NCI-H146 treated with DMSO at 0.1 percent for 48 hours (cell line): ENCODE results near the gene LRP1B.

Experiments used
- DNase-seq: peaks from one replicate; lab custom pipeline; 2025; ENCODE audit not compliant: unreplicated experiment; lab: John Stamatoyannopoulos, UW

The LRP1B gene

GRCh38 chr2:141701618-141702017 is 429.2 kb downstream of the LRP1B start:
- DNase-seq, result no peak

GRCh38 chr2:141699573-141699972 is 431.2 kb downstream of the LRP1B start:
- no peak for DNase-seq

- DNase-seq, result no peak
Observed at GRCh38 chr2:141698500-141698899, 432.3 kb downstream of the LRP1B start.

- DNase-seq, result no peak
Observed at GRCh38 chr2:141697035-141697434, 433.8 kb downstream of the LRP1B start.

GRCh38 chr2:141694180-141694579 is 436.6 kb downstream of the LRP1B start:
- no peak for DNase-seq

GRCh38 chr2:141692829-141693228 is 438.0 kb downstream of the LRP1B start:
- DNase-seq, result no peak

- DNase-seq, result no peak
Observed at GRCh38 chr2:141676139-141676538, 454.7 kb downstream of the LRP1B start.

- no peak for DNase-seq
Observed at GRCh38 chr2:141666191-141666590, 464.6 kb downstream of the LRP1B start.

GRCh38 chr2:141660232-141660631 is 470.6 kb downstream of the LRP1B start:
- no peak for DNase-seq

GRCh38 chr2:141654311-141654710 is 476.5 kb downstream of the LRP1B start:
- DNase-seq, result no peak

GRCh38 chr2:141653184-141653583 is 477.6 kb downstream of the LRP1B start:
- no peak for DNase-seq

GRCh38 chr2:141652308-141652707 is 478.5 kb downstream of the LRP1B start:
- DNase-seq, result no peak

GRCh38 chr2:141647353-141647752 is 483.5 kb downstream of the LRP1B start:
- DNase-seq, result no peak

GRCh38 chr2:141641462-141641861 is 489.4 kb downstream of the LRP1B start:
- DNase-seq, result no peak

GRCh38 chr2:141639809-141640208 is 491.0 kb downstream of the LRP1B start:
- DNase-seq, result no peak

- no peak for DNase-seq
Observed at GRCh38 chr2:141633132-141633531, 497.7 kb downstream of the LRP1B start.

GRCh38 chr2:141630407-141630930 is 500.3 kb downstream of the LRP1B start:
- DNase-seq, result no peak

- no peak for DNase-seq
Observed at GRCh38 chr2:141620372-141620771, 510.4 kb downstream of the LRP1B start.

GRCh38 chr2:141618457-141618856 is 512.4 kb downstream of the LRP1B start:
- no peak for DNase-seq

- DNase-seq, result no peak
Observed at GRCh38 chr2:141611981-141612380, 518.8 kb downstream of the LRP1B start.

GRCh38 chr2:141611176-141611571 is 519.6 kb downstream of the LRP1B start:
- DNase-seq, result no peak

- no peak for DNase-seq
Observed at GRCh38 chr2:141610564-141611175, 520.1 kb downstream of the LRP1B start.

GRCh38 chr2:141605163-141605562 is 525.7 kb downstream of the LRP1B start:
- DNase-seq, result no peak
